Spleen (tissue), 11 donors: ENCODE results near the gene DYSF. TPM values are rescaled to one million over a fixed set of nuclear protein-coding genes. Genes with fewer than 3 reads are reported as not detected.

Source experiments
- DNase-seq: peaks from one replicate; pipeline ENCODE4 v3.0.0-alpha.2; 2020
- H3K27ac ChIP-seq, 8 donors: fragments of 200-600 bp; sonication (generic) in 7 of 8; 1 replicate in 4 of 8; 2 replicates in 4 of 8; pipeline versions ENCODE4 v1.5.0 to v1.8.0; 2016 to 2021; ENCODE audit warnings: inconsistent platforms in 4 of 8, mild to moderate bottlenecking in 4 of 8, moderate library complexity in 1 of 8
- H3K27me3 ChIP-seq, 7 donors: fragments of 200-600 bp; sonication (generic) in 6 of 7; replicated peaks in 1 of 7; 1 replicate in 4 of 7; 2 replicates in 3 of 7; pipeline versions ENCODE4 v1.5.0 to v1.8.0; 2016 to 2021; ENCODE audit warnings: inconsistent platforms in 3 of 7, mild to moderate bottlenecking in 1 of 7
- H3K36me3 ChIP-seq, 6 donors: fragments of 200-600 bp; sonication (generic) in 5 of 6; 1 replicate in 4 of 6; 2 replicates in 2 of 6; pipeline versions ENCODE4 v1.5.0 to v1.8.0; 2016 to 2021; ENCODE audit warnings: inconsistent platforms in 2 of 6
- H3K4me1 ChIP-seq, 6 donors: fragments of 200-600 bp; sonication (generic) in 5 of 6; 1 replicate in 3 of 6; 2 replicates in 3 of 6; pipeline versions ENCODE4 v1.5.0 to v1.8.0; 2016 to 2021; ENCODE audit warnings: inconsistent platforms in 3 of 6
- H3K4me3 ChIP-seq, 8 donors: fragments of 200-600 bp; sonication (generic) in 7 of 8; 1 replicate in 4 of 8; 2 replicates in 4 of 8; pipeline versions ENCODE4 v1.5.0 to v1.8.0; 2016 to 2021; ENCODE audit warnings: inconsistent platforms in 4 of 8, mild to moderate bottlenecking in 4 of 8, moderate library complexity in 2 of 8
- H3K9me3 ChIP-seq, 8 donors: fragments of 200-600 bp; sonication (generic) in 7 of 8; 1 replicate in 4 of 8; 2 replicates in 4 of 8; pipeline versions ENCODE4 v1.5.0 to v1.8.0; 2016 to 2021; ENCODE audit warnings: inconsistent platforms in 4 of 8
- POLR2A ChIP-seq, 3 donors: fragments of 450-650 bp; IDR thresholded peaks; one replicate each; pipeline ENCODE4 v1.5.1; 2017; ENCODE audit warnings: antibody characterized with exemption in 3 of 3, mild to moderate bottlenecking in 1 of 3
- POLR2AphosphoS5 ChIP-seq, 3 donors: sonication (generic); formaldehyde crosslinking; IDR thresholded peaks; one replicate each; pipeline ENCODE4 v1.5.1; 2017; ENCODE audit warnings: antibody characterized with exemption in 3 of 3
- WGBS, 5 donors: extraction: QIAGEN DNeasy Blood & Tissue Kit in 3 of 5; methylation state at CpG; one replicate each; pipeline versions ENCODE4 v1.1.5 to v1.1.7; 2013 to 2018; 5-methylcytosine and 5-hydroxymethylcytosine counted together
- intact Hi-C: fragments of 100-400 bp; cut with DNase I; formaldehyde crosslinking; loops from one replicate; pipeline ENCODE4 v1.15.0; 2023; ENCODE audit warnings: low total_unique reads
- polyA plus RNA-seq, 3 donors: library from polyadenylated mRNA; stranded (reverse); fragments of 200-250 nt; gene quantifications; one replicate each; pipeline ENCODE4 v1.2.1, GENCODE V29; 2013
- total RNA-seq, 7 donors: library from RNA; depleted of rRNA in 3 of 7; stranded (reverse); fragments of >200 nt in 3 of 7; fragmentation: NEBNext Ultra II Directional in 4 of 7; extraction: Animal tissue kit (Norgen Biotek cat#: 25700) in 4 of 7; gene quantifications; one replicate each; pipeline versions ENCODE4 v1.1.0 to v1.2.1, GENCODE V29; 2016 to 2021
- TF ChIP-seq, protein P1 (sequence below), 11 experiments: fragments of 200-600 bp in 7 of 11; fragments of 450-650 bp in 4 of 11; sonication (generic) in 4 of 11; IDR thresholded peaks in 8 of 11; conservative IDR thresholded peaks in 3 of 11; 1 replicate in 7 of 11; 2 replicates in 4 of 11; pipeline versions ENCODE4 v1.4.0 to v1.8.0; 2016 to 2021; ENCODE audit warnings: antibody characterized with exemption in 11 of 11, inconsistent platforms in 4 of 11, mild to moderate bottlenecking in 1 of 11
- donor health status: healthy with polysubstance abuse.
- donor health status: DM: no; HTN: no; CAD: no; lungs with moderate emphysema.
- donor health status: DM: no; HTN: no; CAD: no.
- donor health status: Bipolar disorder and iron deficiency.
- donor health status: healthy.
- donor health status: DM: no; HTN: no; CAD: no.
- donor health status: DM: yes; HTN: yes; CAD: no.

The DYSF gene
- total and polyA plus RNA-seq, 10 donors = 4.0 to 287 (median 124) TPM

DNA sequence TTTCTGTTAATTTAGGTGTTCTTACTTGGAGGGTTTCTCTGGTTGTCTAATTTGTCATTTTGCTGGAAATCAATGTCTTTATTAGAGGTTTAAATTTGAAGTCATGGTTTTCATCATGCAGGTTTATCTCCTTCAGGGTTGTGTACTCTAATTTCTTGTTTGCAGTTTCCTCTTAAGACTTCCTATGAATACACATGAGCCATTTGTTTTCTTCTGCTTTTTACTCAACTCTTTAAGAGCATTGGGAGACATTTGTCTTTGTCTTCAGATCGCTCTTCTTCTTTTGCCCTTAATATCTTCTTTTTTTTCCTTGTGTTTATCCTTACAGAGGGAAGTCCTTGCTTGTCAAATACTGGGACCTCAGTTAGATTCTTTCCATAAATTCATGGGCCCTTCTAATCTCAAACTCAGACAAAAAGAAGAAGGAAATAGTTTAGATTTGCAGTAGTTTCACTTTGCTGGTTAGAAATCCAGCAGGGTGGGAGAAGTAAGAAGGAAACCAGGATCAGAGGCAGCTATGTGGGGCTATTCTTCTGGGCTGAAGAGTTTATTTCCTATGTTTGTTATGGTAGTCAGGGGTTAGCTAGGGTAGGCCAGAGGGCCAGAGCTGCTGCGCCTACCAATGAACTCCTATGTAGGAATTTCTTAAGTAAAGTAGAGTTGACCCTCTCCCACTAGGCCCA, 176.6 kb downstream of the DYSF start:
- WGBS, 5 donors = 65 to 78% (median 68%) methylated on average over 2 of the region's 2 CpGs
- intact Hi-C loops = no loop called here
- Histone ChIP-seq H3K9me3 (no peaks in the 10 kb centered on the region), H3K4me1 (peaks cover 0 to 50% (median 21%) of the 10 kb centered on the region in 6 donors), H3K36me3 (no peaks in the 10 kb centered on the region), H3K4me3 (peak overlapping the region in 1 of 8 donors; percentile 1), H3K27ac (peak overlapping the region in 7 of 8 donors; percentile 28 to 79 (median 43)), H3K27me3 (no peaks in the 10 kb centered on the region)
- TF ChIP-seq, protein P1, sequence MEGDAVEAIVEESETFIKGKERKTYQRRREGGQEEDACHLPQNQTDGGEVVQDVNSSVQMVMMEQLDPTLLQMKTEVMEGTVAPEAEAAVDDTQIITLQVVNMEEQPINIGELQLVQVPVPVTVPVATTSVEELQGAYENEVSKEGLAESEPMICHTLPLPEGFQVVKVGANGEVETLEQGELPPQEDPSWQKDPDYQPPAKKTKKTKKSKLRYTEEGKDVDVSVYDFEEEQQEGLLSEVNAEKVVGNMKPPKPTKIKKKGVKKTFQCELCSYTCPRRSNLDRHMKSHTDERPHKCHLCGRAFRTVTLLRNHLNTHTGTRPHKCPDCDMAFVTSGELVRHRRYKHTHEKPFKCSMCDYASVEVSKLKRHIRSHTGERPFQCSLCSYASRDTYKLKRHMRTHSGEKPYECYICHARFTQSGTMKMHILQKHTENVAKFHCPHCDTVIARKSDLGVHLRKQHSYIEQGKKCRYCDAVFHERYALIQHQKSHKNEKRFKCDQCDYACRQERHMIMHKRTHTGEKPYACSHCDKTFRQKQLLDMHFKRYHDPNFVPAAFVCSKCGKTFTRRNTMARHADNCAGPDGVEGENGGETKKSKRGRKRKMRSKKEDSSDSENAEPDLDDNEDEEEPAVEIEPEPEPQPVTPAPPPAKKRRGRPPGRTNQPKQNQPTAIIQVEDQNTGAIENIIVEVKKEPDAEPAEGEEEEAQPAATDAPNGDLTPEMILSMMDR (IDR thresholded peaks at IDR 0.05 in 8 of 11, conservative IDR thresholded peaks at IDR 0.05 in 3 of 11) = no peak
- no peak for TF ChIP-seq POLR2AphosphoS5 (IDR thresholded peaks at IDR 0.05)
- no peak for TF ChIP-seq POLR2A (IDR thresholded peaks at IDR 0.05)
- DNase-seq = no peak

DNA sequence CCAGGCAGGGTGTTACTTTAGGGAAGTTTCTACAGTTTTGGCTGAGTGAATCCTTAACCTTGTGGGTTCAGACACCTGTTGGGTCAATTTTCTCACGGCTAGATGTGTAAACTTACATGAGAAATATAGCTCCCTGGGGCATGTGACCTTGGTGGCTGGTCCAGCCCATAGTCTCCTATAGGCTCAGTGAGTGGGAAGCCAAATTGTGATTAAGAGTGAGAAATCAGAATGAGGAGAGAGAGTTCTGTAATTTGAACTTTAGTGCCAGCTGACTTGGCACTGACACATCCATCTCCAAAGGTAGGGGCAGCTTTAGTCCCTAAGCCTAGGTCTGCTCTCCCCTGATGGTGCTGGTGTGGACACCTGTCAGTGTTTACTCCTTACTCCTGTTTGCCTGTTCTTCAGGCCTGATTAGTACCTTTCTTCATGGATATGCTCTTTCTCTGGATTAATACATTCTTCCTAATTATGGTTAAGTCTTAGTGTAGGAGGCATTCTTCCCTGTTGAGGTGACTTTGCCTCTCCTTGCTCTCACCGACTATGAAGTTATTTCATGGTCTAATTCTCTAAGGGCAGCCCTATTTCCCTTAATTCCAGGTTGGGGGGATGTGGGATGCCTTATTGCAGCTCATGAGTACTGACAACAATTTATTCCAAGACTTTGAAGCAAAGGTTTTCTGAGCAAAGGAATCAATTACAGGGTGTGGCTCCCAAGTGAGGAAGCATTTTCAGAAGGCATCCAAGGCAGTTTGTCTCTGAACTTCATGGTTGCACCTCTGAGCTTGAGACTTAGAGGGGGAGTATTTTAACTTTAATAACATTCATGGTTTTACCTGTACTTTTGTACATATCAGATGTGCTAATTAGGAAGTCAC, 177.3 kb downstream of the DYSF start:
- intact Hi-C loops = no loop called here
- peak overlapping the region in 7 of 8 donors; percentile 28 to 79 (median 43) for H3K27ac ChIP-seq
- H3K4me1 ChIP-seq = peaks cover 0 to 54% (median 21%) of the 10 kb centered on the region in 6 donors
- H3K27me3 ChIP-seq = no peaks in the 10 kb centered on the region
- no peaks in the 10 kb centered on the region for H3K9me3 ChIP-seq
- DNase-seq = no peak
- no peak for TF ChIP-seq POLR2A (IDR thresholded peaks at IDR 0.05)
- TF ChIP-seq POLR2AphosphoS5 (IDR thresholded peaks at IDR 0.05) = no peak
- TF ChIP-seq, protein P1 (IDR thresholded peaks at IDR 0.05 in 8 of 11, conservative IDR thresholded peaks at IDR 0.05 in 3 of 11) = no peak
- H3K4me3 ChIP-seq = peak overlapping the region in 1 of 8 donors; percentile 1
- 53 to 68% (median 63%) methylated on average over 2 of the region's 2 CpGs for WGBS, 5 donors
- H3K36me3 ChIP-seq = no peaks in the 10 kb centered on the region

DNA sequence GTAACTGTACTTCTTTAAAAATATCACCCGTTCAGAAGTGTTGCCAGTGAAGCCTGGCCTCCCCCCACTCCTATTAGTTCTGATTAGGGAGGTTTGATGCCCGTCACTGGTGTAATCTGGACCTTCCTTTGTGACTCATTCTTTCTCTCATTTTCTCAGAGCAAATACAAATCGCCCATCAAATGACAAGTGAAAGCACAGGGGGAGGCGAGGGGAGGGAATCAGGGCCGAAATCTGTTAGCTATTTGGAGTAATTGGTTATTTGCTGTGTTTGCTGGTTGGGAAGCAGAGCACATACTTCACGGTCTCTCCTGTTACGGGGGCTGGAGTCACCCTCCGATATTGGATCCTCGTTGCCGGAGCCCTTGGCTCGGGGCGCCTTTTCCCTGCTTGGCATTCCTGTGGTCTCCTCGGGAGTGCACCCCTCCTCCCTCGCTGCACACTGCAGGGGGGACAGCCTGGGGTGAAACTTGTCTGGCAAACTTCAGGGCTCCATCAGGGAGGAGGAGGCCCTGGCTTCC, 178.1 kb downstream of the DYSF start:
- WGBS, 5 donors = 73 to 84% (median 78%) methylated on average over 14 of the region's 14 CpGs

More for the DNA sequence above, 178.1 kb downstream of the DYSF start:
- H3K4me3 ChIP-seq = peak overlapping the region in 1 of 8 donors; percentile 14
- no peaks in the 10 kb centered on the region for H3K9me3 ChIP-seq
- no peak for TF ChIP-seq POLR2AphosphoS5 (IDR thresholded peaks at IDR 0.05)
- TF ChIP-seq, protein P1 (IDR thresholded peaks at IDR 0.05 in 8 of 11, conservative IDR thresholded peaks at IDR 0.05 in 3 of 11) = no peak
- no peak for TF ChIP-seq POLR2A (IDR thresholded peaks at IDR 0.05)
- no peaks in the 10 kb centered on the region for H3K36me3 ChIP-seq
- intact Hi-C loops = no loop called here
- peaks cover 0 to 62% (median 27%) of the 10 kb centered on the region in 6 donors for H3K4me1 ChIP-seq
- no peak for DNase-seq
- H3K27me3 ChIP-seq = no peaks in the 10 kb centered on the region
- H3K27ac ChIP-seq = peak overlapping the region in 5 of 8 donors; percentile 6 to 79 (median 29)
